Measurements from ENCODE around the gene MRPL44.

- TF ChIP-seq CTCF (conservative IDR thresholded peaks at IDR 0.05) (no peak), EZH2 (IDR thresholded peaks at IDR 0.05; ENCODE audit: low read depth) (no peak)
Measured at GRCh38 chr2:223928113-223929006, 28.9 kb upstream of the MRPL44 start.

Data from PC-9 (cell line).